HFFc6 (cell line): ENCODE measurements around the gene NGF. TPM values are rescaled to one million over a fixed set of nuclear protein-coding genes. Genes with fewer than 3 reads are reported as not detected.

Experiments used
- DNase-seq: peaks from one replicate; pipeline ENCODE4 v3.0.0-alpha.2; 2018
- H3K27ac Mint-ChIP-seq: 2 replicates; pipeline ENCODE4 v1.8.0; 2020; ENCODE audit warnings: mild to moderate bottlenecking, mixed read lengths
- H3K27me3 Mint-ChIP-seq: 2 replicates; pipeline ENCODE4 v1.8.0; 2021; ENCODE audit warnings: mild to moderate bottlenecking, moderate library complexity, mixed read lengths; ENCODE audit not compliant: insufficient read depth
- H3K36me3 Mint-ChIP-seq: 2 replicates; pipeline ENCODE4 v1.8.0; 2021; ENCODE audit warnings: low read depth, mixed read lengths
- H3K4me1 Mint-ChIP-seq: 2 replicates; pipeline ENCODE4 v1.8.0; 2020; ENCODE audit warnings: low read depth, mixed read lengths
- H3K4me3 Mint-ChIP-seq: 2 replicates; pipeline ENCODE4 v1.8.0; 2020; ENCODE audit warnings: mild to moderate bottlenecking, moderate library complexity, mixed read lengths
- H3K9me3 Mint-ChIP-seq: 2 replicates; pipeline ENCODE4 v1.8.0; 2020; ENCODE audit warnings: mild to moderate bottlenecking, mixed read lengths
- total RNA-seq, 6 experiments: library from RNA; stranded (reverse); fragmentation: NEBNext Ultra II Directional; extraction: Animal tissue kit (Norgen Biotek cat#: 25700); gene quantifications; 2 replicates in 1 of 6; 3 replicates in 5 of 6; pipeline ENCODE4 v1.2.3, GENCODE V29; 2021
- TF ChIP-seq, protein P1 (sequence below): fragments of 200-600 bp; sonication (generic); IDR thresholded peaks from 2 replicates; pipeline ENCODE4 v1.5.0; 2021; ENCODE audit warnings: antibody characterized with exemption, mild to moderate bottlenecking

NGF gene
- total RNA-seq, 6 experiments from 2014 or later = 44.4 to 53.8 (median 51.0) TPM

DNA sequence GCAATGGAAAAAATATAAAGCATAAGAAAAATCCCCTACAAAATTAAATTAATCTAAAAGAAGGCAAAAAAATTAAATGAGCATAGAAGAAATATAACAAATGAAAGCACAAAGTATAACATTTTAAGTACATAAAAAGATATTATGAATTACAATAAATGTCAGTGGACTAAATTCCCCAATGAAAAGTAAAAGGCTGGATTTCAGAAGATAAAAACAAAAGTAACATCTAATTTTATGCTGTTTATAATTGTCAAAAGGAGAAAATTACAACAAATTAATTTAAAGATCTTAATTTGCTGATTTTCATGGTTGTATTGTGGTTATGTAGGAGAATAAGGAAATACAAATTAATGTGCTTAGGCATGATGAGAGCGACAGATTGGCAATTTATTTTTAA lies 92.8 kb downstream of the NGF start:
- DNase-seq = no peak
- Mint-ChIP-seq H3K4me3 (no peak overlapping the region), H3K27me3 (no peaks in the 10 kb centered on the region), H3K36me3 (peaks cover 87% of the 10 kb centered on the region), H3K27ac (no peak overlapping the region), H3K9me3 (peaks cover 55% of the 10 kb centered on the region), H3K4me1 (peaks cover 61% of the 10 kb centered on the region)
- TF ChIP-seq, protein P1, sequence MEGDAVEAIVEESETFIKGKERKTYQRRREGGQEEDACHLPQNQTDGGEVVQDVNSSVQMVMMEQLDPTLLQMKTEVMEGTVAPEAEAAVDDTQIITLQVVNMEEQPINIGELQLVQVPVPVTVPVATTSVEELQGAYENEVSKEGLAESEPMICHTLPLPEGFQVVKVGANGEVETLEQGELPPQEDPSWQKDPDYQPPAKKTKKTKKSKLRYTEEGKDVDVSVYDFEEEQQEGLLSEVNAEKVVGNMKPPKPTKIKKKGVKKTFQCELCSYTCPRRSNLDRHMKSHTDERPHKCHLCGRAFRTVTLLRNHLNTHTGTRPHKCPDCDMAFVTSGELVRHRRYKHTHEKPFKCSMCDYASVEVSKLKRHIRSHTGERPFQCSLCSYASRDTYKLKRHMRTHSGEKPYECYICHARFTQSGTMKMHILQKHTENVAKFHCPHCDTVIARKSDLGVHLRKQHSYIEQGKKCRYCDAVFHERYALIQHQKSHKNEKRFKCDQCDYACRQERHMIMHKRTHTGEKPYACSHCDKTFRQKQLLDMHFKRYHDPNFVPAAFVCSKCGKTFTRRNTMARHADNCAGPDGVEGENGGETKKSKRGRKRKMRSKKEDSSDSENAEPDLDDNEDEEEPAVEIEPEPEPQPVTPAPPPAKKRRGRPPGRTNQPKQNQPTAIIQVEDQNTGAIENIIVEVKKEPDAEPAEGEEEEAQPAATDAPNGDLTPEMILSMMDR = no peak

DNA sequence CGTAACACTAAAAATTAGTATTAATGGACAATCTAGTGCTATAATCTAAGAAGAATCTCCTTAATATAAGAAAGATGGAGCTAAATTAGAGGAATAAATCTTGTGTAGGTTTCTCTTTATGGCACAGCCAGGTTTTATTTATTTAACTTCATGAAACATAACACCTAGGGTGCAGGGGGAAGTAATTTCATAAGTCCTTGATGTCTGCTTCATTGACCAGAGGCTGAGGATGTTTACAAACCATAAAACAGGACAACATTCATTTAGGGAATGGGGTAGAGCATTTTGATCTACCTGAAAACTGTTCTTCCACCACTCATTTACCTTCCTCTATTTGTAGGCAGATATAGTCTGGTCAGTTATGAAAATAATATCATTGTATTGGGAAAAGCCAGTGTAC lies 95.5 kb downstream of the NGF start:
- H3K27me3 Mint-ChIP-seq = peaks cover 2% of the 10 kb centered on the region
- no peak for DNase-seq
- H3K4me3 Mint-ChIP-seq = no peak overlapping the region; the same call in 1 of the 2 replicates
- H3K27ac Mint-ChIP-seq = no peak overlapping the region
- H3K4me1 Mint-ChIP-seq = peaks cover 77% of the 10 kb centered on the region
- peaks cover 37% of the 10 kb centered on the region for H3K9me3 Mint-ChIP-seq
- H3K36me3 Mint-ChIP-seq = peaks cover 69% of the 10 kb centered on the region
- TF ChIP-seq, protein P1 = no peak

DNA sequence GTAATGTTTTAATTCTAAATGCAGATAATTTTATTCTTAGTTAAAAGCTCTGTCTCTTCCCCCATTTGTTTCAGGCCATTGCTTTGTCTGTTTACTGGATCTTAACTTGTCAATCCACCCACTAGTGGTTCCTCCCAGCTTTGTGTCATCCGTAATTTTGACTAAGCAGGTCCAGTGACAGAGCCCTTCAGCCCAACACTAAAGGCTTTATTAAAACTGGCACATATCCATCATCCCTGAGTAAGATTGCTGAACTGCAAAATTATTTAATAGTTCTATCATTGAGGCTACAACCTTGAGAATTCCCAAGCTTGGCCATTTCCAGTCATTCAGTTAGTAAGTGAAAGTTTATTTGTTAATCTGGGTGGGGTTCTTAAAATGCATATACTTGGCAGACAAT lies 96.7 kb downstream of the NGF start:
- H3K4me1 Mint-ChIP-seq = peaks cover 82% of the 10 kb centered on the region
- peaks cover 2% of the 10 kb centered on the region for H3K27me3 Mint-ChIP-seq
- H3K9me3 Mint-ChIP-seq = peaks cover 39% of the 10 kb centered on the region
- TF ChIP-seq, protein P1 = no peak
- DNase-seq = no peak
- peak overlapping the region; percentile 90 for H3K27ac Mint-ChIP-seq
- H3K36me3 Mint-ChIP-seq = peaks cover 68% of the 10 kb centered on the region
- peak overlapping the region; percentile 87 for H3K4me3 Mint-ChIP-seq

DNA sequence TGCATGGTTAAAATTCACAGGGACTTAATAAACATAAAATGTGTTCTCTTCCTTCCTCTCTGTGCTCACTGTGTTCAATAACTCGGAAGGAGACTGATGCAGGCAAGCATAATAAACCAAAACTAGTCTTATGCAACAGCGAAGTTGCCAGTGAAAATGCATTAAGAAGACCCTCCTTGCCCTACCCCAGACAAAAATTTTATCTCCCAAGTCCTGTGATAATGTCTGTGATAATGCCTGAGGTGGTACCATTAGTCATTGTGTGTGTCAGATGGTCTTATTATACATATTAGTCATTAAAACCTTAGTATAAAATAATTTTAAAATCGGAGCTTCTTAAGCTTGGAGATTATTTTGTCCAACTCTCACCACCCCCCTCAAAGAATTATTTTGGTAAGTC lies 97.8 kb downstream of the NGF start:
- peak overlapping the region; percentile 90 for H3K27ac Mint-ChIP-seq
- peaks cover 2% of the 10 kb centered on the region for H3K27me3 Mint-ChIP-seq
- H3K36me3 Mint-ChIP-seq = peaks cover 65% of the 10 kb centered on the region
- peaks cover 36% of the 10 kb centered on the region for H3K9me3 Mint-ChIP-seq
- DNase-seq = peak; percentile 75
- H3K4me3 Mint-ChIP-seq = peak overlapping the region; percentile 87
- H3K4me1 Mint-ChIP-seq = peaks cover 82% of the 10 kb centered on the region
- TF ChIP-seq, protein P1 = no peak

DNA sequence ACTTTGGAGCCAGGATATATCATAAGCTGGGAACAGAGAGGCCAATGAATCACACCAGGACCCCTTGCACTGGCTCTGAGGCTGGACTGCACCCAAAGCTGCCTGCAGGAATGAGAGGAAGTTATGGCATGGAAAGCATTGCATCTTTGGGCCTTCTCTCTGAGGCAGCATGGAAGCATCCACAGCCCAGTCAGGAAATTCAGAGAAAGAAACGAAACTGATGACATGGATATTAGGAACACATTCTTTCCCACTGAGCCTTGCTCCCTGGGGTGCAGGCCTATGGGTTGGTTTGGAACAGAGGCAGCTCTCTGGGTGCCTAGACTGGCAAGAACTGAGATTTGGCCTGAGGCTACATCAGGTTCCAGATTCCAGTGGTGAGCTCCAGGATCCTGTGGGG lies 98.6 kb downstream of the NGF start:
- Mint-ChIP-seq H3K27me3 (peaks cover 2% of the 10 kb centered on the region), H3K4me3 (peak overlapping the region; percentile 87), H3K9me3 (peaks cover 27% of the 10 kb centered on the region), H3K36me3 (peaks cover 56% of the 10 kb centered on the region), H3K4me1 (peaks cover 81% of the 10 kb centered on the region), H3K27ac (peak overlapping the region; percentile 90)
- DNase-seq = peak; percentile 89
- TF ChIP-seq, protein P1 = no peak

DNA sequence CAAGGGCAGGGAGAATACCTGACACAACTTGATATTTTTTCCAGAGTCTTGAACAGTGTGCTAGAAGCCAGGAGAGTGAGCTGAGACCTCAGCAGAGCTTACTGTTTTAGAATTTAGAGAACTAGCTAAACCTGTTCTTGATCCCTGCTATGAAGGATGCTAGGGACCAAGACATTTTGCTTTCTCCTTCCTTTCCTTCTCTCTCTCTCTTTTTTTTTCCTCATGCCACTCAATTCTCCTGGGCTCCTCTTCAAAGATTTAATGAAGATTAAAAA lies 99.0 kb downstream of the NGF start:
- Mint-ChIP-seq H3K27ac (peak overlapping the region; percentile 90), H3K9me3 (peaks cover 24% of the 10 kb centered on the region), H3K4me3 (peak overlapping the region; percentile 87), H3K27me3 (peaks cover 2% of the 10 kb centered on the region), H3K36me3 (peaks cover 53% of the 10 kb centered on the region), H3K4me1 (peaks cover 81% of the 10 kb centered on the region)
- TF ChIP-seq, protein P1 = no peak
- no peak for DNase-seq
